Right forelimb (tissue), 1 donor: Measurements from ENCODE around the gene FBXO41.

ENCODE experiments used
- DNase-seq: peaks from one replicate; pipeline ENCODE4 v3.0.0-alpha.2; 2018

The FBXO41 gene

DNA sequence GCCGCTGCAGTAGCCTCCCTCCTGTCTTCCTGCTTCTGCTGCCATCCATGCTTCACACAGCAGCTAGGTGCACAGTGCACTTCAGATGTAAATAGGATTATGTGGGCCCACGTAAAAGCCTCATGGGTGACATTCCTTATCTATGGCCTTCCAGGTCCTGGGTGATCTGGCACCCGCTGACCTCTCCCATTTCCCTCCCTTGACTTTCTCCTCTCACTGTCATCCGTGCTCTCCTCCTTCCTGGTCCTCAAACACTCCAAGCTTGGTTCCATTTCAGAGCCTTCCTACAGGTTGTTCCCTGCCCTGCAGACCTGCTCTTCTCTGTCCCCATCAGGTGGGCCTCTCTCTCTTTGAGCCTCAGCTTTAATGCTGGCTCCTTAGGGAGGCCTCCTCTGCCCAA is 74.3 kb downstream of the FBXO41 start:
- no peak for DNase-seq

DNA sequence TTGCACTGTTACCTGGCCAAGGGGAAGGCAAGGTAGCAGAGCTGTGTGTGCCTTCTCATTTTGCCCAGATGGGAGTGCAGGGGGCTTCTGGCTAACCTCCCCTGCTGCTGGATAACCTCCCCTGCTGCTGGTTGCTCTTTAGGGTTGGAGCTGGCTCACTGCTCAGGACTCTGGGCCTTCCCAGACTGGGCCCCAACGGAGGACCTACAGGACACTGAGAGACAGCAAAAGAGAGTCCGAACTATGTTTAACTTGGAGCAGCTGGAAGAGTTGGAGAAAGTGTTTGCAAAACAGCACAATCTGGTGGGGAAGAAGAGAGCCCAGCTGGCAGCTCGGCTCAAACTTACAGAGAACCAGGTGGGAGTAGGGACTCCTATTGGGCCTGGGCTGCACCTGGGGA is 76.0 kb downstream of the FBXO41 start:
- DNase-seq: no peak

DNA sequence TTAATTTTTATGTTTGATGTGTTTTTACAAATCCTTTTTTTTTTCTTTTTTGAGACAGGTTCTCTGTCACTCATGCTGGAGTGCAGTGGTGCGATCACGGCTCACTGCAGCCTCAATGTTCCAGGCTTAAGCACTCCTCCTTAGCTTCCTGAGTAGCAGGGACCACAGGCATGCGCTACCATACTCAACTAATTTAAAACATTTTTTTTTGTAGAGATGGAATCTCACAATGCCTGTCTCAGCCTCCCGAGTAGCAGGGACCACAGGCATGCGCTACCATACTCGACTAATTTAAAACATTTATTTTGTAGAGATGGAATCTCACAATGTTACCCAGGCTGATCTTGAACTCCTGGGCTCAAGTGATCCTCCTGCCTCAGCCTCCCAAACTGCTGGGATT is 78.7 kb downstream of the FBXO41 start:
- no peak for DNase-seq
